GM21576 (cell line): ENCODE measurements around the gene RPSA.
"Not testable (repeated sequence)": the region's sequence is repeated elsewhere in the genome, so short reads cannot be mapped to it uniquely, and the experiment has no call there.

Experiments
- ATAC-seq: cut with Tn5 transposase; IDR thresholded peaks from one replicate; pipeline ENCODE4 v1.9.1; 2021; ENCODE audit warnings: mild to moderate bottlenecking, moderate library complexity; ENCODE audit not compliant: unreplicated experiment

Gene RPSA

GRCh38 chr3:39406368-39407258 is at the start of gene RPSA:
Gene RPSA (plus strand): TSS chr3:39406720. CDS start chr3:39407654, 934 bp downstream.
- peak; percentile 94 for ATAC-seq

DNA sequence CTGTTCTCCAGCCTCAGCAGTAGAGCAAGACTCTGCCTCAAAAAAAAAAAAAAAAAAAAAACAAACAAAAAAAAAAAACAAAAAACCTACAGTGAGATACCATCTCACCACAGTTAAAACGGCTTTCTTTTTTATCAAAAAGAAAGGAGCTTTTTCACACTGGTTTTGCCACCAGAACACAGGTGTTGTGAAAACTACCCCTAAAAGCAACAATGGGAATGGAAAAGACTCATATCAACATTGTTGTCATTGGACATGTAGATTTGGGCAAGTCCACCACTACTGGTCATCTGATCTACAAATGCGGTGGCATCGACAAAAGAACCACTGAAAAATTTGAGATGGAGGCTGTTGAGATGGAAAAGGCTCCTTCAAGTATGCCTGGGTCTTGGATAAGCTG is 48.2 kb upstream of the RPSA start:
- no peak for ATAC-seq

- ATAC-seq, result no peak
Measured at GRCh38 chr3:39361252-39361927, 45.1 kb upstream of the RPSA start.

DNA sequence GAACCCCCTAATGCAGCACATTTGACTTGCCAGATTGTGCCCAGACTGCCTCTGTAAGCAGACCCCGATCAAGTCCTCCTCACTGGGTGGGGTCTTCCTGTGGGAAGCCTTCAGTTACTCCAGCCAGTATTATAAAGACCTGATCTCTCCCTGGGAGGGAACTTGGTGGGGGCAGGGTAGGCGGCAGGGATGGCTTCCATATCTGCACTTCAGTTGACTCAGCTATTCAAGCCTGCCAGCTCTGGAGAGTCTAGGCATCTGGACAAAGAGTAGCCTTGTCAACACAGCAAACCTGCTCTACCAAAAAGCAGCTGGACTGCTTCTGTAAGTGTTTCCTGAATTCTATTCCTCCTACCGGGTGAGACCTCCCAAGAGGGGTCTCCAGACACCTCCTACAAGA is 44.3 kb upstream of the RPSA start:
- no peak for ATAC-seq

DNA sequence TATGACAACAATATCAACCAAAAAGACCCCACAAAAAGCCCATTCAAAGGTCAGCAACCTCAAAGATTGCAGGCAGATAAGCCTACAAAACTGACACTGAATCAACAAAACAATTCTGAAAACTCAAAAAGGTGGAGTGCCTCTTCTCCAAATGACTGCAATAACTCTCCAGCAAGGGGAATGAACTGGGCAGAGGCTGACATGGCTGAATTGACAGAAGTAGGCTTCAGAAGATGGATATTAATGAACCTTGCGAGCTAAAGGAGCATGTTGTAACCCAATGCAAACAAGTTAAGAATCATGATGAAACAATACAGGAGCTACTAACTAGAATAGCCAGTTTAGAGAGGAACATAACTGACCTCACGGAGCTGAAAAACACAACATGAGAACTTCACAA is 43.7 kb upstream of the RPSA start:
- no peak for ATAC-seq

DNA sequence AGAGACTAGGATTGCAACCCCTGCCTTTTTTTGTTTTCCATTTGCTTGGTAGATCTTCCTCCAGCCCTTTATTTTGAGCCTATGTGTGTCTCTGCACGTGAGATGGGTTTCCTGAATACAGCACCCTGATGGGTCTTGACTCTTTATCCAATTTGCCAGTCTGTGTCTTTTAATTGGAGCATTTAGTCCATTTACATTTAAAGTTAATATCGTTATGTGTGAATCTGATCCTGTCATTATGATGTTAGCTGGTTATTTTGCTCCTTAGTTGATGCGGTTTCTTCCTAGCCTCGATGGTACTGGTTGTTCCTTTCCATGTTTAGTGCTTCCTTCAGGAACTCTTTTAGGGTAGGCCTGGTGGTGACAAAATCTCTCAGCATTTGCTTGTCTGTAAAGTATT is 36.1 kb upstream of the RPSA start:
- ATAC-seq, result not testable (repeated sequence)

- ATAC-seq, result no peak
Measured at GRCh38 chr3:39372833-39373232, 33.7 kb upstream of the RPSA start.

- ATAC-seq, result no peak
Measured at GRCh38 chr3:39376959-39377634, 29.4 kb upstream of the RPSA start.

- peak; percentile 57 for ATAC-seq
Measured at GRCh38 chr3:39378088-39378487, 28.4 kb upstream of the RPSA start.

DNA sequence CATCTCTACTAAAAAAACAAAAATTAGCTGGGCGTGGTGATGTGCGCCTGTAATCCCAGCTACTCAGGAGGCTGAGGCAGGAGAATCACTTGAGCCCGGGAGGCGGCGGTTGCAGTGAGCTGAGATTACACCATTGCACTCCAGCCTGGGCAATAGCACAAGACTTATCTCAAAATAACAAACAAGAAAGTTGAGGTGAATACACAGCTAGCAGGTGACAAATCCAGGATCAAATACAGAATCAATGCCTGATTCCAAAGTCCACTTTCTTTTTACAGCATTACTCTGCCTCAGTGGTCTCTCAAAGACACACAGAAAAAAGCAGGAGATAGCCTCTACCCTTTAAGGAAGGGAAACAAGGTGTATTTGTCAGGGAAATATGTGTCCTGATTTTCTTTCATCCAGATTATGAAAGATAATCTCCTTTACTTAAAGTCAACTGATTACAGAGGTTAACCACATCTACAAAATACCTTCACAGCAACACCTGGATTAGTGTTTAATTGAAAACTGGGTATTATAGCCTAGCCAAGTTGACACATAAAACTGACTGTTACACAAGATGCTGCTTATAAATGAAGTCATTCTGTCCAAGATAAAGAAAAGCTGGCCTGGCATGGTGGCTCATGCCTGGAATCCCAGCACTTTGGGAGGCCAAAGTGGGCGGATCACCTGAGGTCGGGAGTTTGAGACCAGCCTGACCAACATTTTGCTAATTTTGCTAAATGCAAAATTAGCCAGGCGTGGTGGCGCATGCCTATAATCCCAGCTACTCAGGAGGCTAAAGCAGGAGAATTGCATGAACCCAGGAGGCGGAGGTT is 27.4 kb upstream of the RPSA start:
- no peak for ATAC-seq

- no peak for ATAC-seq
Measured at GRCh38 chr3:39379778-39380155, 26.8 kb upstream of the RPSA start.

GRCh38 chr3:39381432-39381831 is 25.1 kb upstream of the RPSA start:
- no peak for ATAC-seq

GRCh38 chr3:39383045-39383880 is 23.3 kb upstream of the RPSA start, which contains the start of gene SLC25A38:
Gene SLC25A38 (plus strand): TSS chr3:39383370. CDS start chr3:39383725, 355 bp downstream.
- ATAC-seq, result peak; percentile 70

GRCh38 chr3:39383881-39384664 is 22.4 kb upstream of the RPSA start:
- peak; percentile 70 for ATAC-seq

DNA sequence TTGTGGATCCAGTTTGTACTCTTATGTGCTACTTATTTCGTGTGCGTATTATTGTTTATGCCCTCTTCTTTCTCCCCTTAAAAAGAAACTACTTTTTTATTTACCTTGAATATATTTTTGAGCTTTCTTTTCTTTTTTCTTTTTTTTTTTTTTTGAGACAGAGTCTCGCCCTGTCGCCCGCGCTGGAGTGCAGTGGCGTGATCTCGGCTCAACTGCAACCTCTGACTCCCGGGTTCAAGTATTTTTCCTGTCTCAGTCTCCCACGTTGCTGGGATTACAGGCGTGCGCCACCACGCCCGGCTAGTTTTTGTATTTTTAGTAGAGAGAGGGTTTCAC is 21.9 kb upstream of the RPSA start:
- no peak for ATAC-seq

- ATAC-seq, result no peak
Measured at GRCh38 chr3:39385456-39386090, 20.9 kb upstream of the RPSA start.

DNA sequence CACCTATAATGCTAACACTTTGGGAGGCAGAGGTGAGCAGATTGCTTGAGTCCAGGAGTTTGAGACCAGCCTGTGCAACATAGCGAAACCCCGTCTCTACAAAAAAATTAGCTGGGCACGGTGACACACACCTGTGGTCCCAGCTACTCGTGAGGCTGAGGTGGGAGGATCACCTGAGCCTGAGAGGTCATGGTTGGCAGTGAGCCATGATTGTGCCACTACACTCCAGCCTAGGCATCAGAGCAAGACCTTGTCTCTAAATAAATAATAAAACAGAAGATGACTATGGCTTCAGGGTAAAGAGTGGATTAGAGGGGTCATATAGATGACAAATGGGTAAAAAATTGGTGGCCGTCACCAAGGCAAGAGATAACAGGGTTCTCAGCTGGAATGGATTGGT is 20.2 kb upstream of the RPSA start:
- ATAC-seq, result no peak

GRCh38 chr3:39387411-39387975 is 19.0 kb upstream of the RPSA start:
- no peak for ATAC-seq
